ENCODE results near the gene KCNMB1. TPM values are rescaled to one million over a fixed set of nuclear protein-coding genes. Genes with fewer than 3 reads are reported as not detected.
A peak's percentile ranks its signal among the peaks of the same experiment; 100 is the strongest.

KCNMB1 gene
- total and polyA plus RNA-seq, 8 donors, result 0.29 to 19.8 (median 5.5) TPM

DNA sequence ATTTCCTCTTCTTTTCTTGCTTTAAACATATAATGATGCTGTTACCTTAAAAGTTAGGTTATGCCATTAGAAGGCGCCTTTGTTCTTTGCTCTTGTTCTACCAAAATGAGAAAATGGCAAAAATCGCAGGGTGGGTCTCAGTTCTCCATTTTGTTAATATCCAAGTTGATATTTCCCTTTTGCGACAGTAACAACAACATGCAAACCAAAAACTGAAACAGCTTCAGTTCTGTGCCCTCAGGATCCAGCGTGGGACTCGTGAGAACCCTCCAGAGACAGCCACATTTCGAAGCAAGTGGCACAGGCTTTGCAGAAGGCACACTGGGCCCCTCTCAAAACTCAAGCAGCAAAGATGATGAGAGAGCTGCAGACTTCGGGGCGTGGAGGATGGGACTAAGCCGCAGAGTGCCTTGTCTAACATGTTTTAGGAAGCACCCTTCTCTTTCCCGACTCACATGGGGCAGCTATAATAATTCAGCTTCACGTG lies 58.6 kb downstream of the KCNMB1 start:
- Histone ChIP-seq H3K4me1 (peaks cover 0 to 48% (median 10%) of the 10 kb centered on the region in 4 donors), H3K27ac (peak overlapping the region; percentile 37 to 80 (median 76)), H3K9me3 (no peaks in the 10 kb centered on the region), H3K4me3 (no peak overlapping the region), H3K27me3 (peaks cover 0 to 4% (median 0%) of the 10 kb centered on the region in 3 donors), H3K36me3 (no peaks in the 10 kb centered on the region)
- no peak for DNase-seq
- WGBS, 5 donors, result 66 to 76% (median 74%) methylated on average over 11 of the region's 11 CpGs
- intact Hi-C loops (cut with DNase I; ENCODE audit: low total_unique reads), result no loop called here
- TF ChIP-seq POLR2A (IDR thresholded peaks at IDR 0.05), result no peak
- TF ChIP-seq EP300 (IDR thresholded peaks at IDR 0.05), result no peak
- TF ChIP-seq POLR2AphosphoS5 (IDR thresholded peaks at IDR 0.05), result no peak
- TF ChIP-seq, protein P1, sequence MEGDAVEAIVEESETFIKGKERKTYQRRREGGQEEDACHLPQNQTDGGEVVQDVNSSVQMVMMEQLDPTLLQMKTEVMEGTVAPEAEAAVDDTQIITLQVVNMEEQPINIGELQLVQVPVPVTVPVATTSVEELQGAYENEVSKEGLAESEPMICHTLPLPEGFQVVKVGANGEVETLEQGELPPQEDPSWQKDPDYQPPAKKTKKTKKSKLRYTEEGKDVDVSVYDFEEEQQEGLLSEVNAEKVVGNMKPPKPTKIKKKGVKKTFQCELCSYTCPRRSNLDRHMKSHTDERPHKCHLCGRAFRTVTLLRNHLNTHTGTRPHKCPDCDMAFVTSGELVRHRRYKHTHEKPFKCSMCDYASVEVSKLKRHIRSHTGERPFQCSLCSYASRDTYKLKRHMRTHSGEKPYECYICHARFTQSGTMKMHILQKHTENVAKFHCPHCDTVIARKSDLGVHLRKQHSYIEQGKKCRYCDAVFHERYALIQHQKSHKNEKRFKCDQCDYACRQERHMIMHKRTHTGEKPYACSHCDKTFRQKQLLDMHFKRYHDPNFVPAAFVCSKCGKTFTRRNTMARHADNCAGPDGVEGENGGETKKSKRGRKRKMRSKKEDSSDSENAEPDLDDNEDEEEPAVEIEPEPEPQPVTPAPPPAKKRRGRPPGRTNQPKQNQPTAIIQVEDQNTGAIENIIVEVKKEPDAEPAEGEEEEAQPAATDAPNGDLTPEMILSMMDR (IDR thresholded peaks at IDR 0.05), result no peak

DNA sequence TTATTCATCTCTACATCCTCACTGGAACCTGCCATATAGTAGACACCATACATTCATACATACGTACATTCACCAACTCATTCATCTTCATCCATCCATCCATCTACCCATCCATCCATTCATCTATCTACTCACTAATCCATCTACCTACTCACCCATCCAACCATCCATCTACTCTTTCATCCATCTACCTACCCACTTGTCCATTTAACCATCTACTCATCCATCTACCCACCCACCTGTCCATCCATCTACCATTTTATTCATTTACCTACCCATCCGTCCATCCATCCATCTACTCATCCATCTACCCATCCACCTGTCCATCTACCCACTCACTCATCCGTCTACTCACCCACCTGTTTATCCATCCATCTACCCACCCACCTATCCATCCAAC lies 59.6 kb downstream of the KCNMB1 start:
- no peak for DNase-seq
- H3K9me3 ChIP-seq, result no peaks in the 10 kb centered on the region
- H3K4me3 ChIP-seq, result no peak overlapping the region
- intact Hi-C loops (cut with DNase I; ENCODE audit: low total_unique reads), result no loop called here
- TF ChIP-seq POLR2AphosphoS5 (IDR thresholded peaks at IDR 0.05) (no peak), POLR2A (IDR thresholded peaks at IDR 0.05) (no peak), EP300 (IDR thresholded peaks at IDR 0.05) (no peak)
- TF ChIP-seq, protein P1 (IDR thresholded peaks at IDR 0.05), result no peak
- peaks cover 0 to 4% (median 0%) of the 10 kb centered on the region in 3 donors for H3K27me3 ChIP-seq
- H3K36me3 ChIP-seq, result no peaks in the 10 kb centered on the region
- peak overlapping the region in 1 of 5 donors; percentile 79 for H3K27ac ChIP-seq
- 60 to 88% (median 78%) methylated on average over 3 of the region's 3 CpGs for WGBS, 5 donors
- peaks cover 0 to 39% (median 10%) of the 10 kb centered on the region in 4 donors for H3K4me1 ChIP-seq

DNA sequence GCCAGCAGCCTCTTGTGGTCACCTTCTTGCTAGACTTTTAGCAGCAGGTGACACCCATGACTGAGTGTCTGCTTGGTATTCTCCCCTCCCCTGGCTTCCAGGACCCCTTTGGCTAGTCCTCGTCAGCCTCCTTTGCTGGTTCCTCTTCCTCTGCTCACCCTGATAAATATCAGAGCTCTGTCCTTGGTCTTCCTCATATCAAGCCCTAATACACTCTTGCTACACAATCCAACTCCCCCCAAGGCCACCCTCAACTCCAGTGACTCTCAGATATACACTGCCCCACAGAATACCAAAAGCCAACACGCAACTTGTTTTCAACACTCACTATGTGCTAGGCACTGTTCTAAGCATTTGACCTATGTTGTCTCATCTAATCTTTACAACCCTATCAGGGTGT lies 61.3 kb downstream of the KCNMB1 start:
- 71 to 92% (median 87%) methylated on average over 2 of the region's 2 CpGs for WGBS, 5 donors
- no peak for DNase-seq
- Histone ChIP-seq H3K27ac (no peak overlapping the region), H3K4me3 (no peak overlapping the region), H3K36me3 (no peaks in the 10 kb centered on the region), H3K27me3 (peaks cover 0 to 4% (median 0%) of the 10 kb centered on the region in 3 donors), H3K9me3 (no peaks in the 10 kb centered on the region), H3K4me1 (peaks cover 0 to 22% (median 10%) of the 10 kb centered on the region in 4 donors)
- intact Hi-C loops (cut with DNase I; ENCODE audit: low total_unique reads), result no loop called here
- no peak for TF ChIP-seq EP300 (IDR thresholded peaks at IDR 0.05)
- TF ChIP-seq POLR2AphosphoS5 (IDR thresholded peaks at IDR 0.05), result no peak
- TF ChIP-seq POLR2A (IDR thresholded peaks at IDR 0.05), result no peak
- TF ChIP-seq, protein P1 (IDR thresholded peaks at IDR 0.05), result no peak

DNA sequence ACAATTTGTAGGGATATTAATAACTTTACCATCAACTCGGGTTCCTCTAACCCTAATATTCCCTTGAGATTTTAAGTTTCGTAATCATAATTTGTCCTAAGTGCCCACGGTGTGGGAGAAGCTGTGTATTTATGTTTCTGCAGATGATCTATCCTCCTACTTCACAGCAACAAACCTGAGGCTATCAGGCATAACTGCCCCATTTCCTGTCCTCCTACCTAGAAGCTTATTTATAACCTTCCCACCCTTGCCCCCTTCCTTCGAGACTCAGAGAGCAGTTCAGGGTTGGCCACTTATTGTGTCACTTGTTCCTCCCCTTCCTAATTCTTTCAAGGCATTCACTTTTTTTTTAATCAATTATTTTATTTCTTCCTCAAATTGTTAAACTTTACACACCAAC lies 62.0 kb downstream of the KCNMB1 start:
- no peaks in the 10 kb centered on the region for H3K9me3 ChIP-seq
- no peak for DNase-seq
- intact Hi-C loops (cut with DNase I; ENCODE audit: low total_unique reads), result no loop called here
- peaks cover 0 to 17% (median 10%) of the 10 kb centered on the region in 4 donors for H3K4me1 ChIP-seq
- no peaks in the 10 kb centered on the region for H3K36me3 ChIP-seq
- H3K27ac ChIP-seq, result no peak overlapping the region
- peaks cover 0 to 4% (median 0%) of the 10 kb centered on the region in 3 donors for H3K27me3 ChIP-seq
- no peak overlapping the region for H3K4me3 ChIP-seq
- 62 to 74% (median 72%) methylated on average over 4 of the region's 4 CpGs for WGBS, 5 donors
- no peak for TF ChIP-seq POLR2A (IDR thresholded peaks at IDR 0.05)
- TF ChIP-seq POLR2AphosphoS5 (IDR thresholded peaks at IDR 0.05), result no peak
- TF ChIP-seq, protein P1 (IDR thresholded peaks at IDR 0.05), result no peak
- TF ChIP-seq EP300 (IDR thresholded peaks at IDR 0.05), result no peak

Other genes with a start within 250 kb of the KCNMB1 start
- under 1 TPM in 1 of 5 donors, not detected in 4; 0.43 TPM for gene C5orf58, start 156.4 kb downstream of the KCNMB1 start, total RNA-seq
- 1 to 10 TPM in 1 of 3 donors, not detected in 2; 4.6 TPM for gene C5orf58, start 156.4 kb downstream of the KCNMB1 start, polyA plus RNA-seq
- 10 to 100 TPM in 4 of 5 donors, under 1 TPM in 1; 0.58 to 69.4 (median 27.1) TPM for gene LCP2, start 91.6 kb downstream of the KCNMB1 start, total RNA-seq
- 10 to 100 TPM in 2 of 3 donors, 1 to 10 TPM in 1; 3.2 to 16.2 (median 15.4) TPM for gene LCP2, start 91.6 kb downstream of the KCNMB1 start, polyA plus RNA-seq
- under 1 TPM in 2 of 5 donors, not detected in 3; 0.29 to 0.73 TPM for gene KCNIP1, start 114.7 kb upstream of the KCNMB1 start, total RNA-seq
- gene KCNIP1, start 114.7 kb upstream of the KCNMB1 start, polyA plus RNA-seq, result under 1 TPM; 0.20 to 0.61 (median 0.31) TPM